GM12874 (cell line): Measurements from ENCODE around the gene PACRG.

Source experiments
- TF ChIP-seq, protein P1 (sequence below): IDR thresholded peaks from 2 replicates; pipeline ENCODE4 v1.5.1; 2011; ENCODE audit warnings: low read depth, mild to moderate bottlenecking, control low read depth, low read length, moderate library complexity; ENCODE audit not compliant: insufficient read depth

Gene PACRG

GRCh38 chr6:163113358-163113962 is 385.7 kb downstream of the PACRG start:
- TF ChIP-seq, protein P1, sequence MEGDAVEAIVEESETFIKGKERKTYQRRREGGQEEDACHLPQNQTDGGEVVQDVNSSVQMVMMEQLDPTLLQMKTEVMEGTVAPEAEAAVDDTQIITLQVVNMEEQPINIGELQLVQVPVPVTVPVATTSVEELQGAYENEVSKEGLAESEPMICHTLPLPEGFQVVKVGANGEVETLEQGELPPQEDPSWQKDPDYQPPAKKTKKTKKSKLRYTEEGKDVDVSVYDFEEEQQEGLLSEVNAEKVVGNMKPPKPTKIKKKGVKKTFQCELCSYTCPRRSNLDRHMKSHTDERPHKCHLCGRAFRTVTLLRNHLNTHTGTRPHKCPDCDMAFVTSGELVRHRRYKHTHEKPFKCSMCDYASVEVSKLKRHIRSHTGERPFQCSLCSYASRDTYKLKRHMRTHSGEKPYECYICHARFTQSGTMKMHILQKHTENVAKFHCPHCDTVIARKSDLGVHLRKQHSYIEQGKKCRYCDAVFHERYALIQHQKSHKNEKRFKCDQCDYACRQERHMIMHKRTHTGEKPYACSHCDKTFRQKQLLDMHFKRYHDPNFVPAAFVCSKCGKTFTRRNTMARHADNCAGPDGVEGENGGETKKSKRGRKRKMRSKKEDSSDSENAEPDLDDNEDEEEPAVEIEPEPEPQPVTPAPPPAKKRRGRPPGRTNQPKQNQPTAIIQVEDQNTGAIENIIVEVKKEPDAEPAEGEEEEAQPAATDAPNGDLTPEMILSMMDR, result no peak

DNA sequence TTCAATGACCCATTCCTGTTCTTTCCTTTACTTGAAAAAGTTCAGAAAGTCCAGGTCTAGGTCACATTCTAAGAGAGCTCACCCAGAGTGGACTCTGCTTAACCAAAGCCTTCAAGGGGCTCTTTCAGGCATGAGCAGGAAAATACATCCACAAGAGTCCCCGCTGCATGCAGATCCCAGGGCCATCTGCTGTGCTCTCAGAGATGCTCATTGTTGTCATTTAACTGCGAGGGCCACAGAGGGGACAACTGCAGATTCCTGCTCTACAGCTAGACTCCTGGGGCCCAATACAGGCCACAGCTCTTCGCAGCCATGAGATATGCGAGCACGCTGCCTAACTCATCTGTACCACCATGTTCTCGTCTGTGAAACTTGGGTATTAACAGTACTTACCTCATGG is 391.2 kb downstream of the PACRG start:
- TF ChIP-seq, protein P1, result no peak

DNA sequence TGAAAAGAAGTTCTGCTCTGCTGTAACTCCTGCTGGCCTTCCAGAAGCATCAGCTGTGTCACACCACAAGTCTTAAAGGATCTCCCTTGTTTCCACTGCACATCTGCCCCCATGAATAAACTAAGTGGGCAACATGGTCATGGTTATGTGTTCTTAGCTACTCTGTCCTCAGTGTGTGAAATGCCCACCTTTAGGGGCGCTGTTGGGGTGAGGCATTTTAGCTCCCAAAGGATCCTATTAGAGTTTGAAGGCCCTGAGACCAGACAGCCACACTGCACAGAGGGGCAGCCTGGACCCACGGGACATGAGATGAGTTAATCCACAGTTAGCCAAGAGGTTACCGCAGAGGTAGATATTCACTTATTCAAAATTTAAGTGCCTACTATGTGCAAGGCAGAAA is 392.4 kb downstream of the PACRG start:
- TF ChIP-seq, protein P1, result no peak

DNA sequence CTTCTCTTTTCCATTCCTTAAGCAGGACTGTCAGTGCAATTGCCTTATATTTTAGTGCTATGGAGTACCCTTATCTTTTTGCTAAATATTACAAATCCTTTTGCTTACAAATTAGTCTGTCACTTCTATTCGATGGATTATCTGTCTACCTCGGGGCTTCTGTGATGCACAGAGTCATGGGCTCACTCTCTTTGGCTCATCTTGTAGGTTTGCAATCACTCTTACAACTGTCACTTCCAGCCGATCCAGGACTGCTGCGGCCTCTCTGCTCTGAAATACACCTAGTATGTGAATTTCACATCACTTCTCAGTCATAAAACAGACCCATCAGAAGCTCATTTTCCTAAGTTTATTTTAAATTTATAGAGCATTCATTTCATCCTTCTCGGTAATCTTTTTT is 393.5 kb downstream of the PACRG start:
- TF ChIP-seq, protein P1, result no peak

DNA sequence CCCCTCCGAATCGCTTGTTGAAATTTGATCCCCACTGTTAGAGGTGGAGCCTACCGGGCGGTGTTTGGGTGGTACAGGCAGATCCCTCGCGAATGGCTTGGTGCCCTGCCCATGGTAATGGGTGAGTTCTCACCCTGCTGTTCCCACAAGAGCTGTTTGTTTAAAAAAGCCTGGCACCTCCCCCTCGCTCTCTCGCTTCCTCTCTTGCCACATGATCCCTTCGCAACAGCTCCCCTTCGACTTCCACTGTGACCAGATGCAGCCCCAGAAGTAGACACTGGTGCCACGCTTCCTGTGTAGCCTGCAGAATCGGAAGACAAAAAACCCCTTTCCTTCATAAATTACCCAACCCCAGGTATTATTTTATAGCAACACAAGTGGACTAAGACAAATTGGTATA is 394.6 kb downstream of the PACRG start:
- TF ChIP-seq, protein P1, result no peak

GRCh38 chr6:163123098-163123497 is 395.3 kb downstream of the PACRG start:
- TF ChIP-seq, protein P1, result no peak

DNA sequence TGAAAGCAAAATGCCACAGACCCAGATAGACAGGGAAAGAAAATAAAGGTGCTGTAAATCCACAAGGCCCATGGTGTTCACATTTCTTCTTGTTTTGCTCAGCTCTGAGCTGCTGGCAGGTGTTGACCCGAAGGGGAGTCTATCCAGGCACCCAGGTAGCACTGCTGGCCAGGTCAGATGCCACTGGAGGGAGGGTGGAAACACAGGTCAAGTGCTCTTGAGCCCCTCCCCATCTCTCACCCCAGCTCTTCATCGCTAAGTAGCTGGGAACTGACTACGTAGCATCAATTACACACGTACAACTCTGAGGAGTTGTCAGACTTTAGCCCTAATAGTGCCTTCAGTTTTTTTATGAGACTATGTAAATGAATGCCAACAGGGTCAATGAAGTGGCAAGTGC is 399.0 kb downstream of the PACRG start:
- TF ChIP-seq, protein P1, result no peak
